OCI-LY7 (cell line): Measurements from ENCODE around the gene EPS15. TPM values are rescaled to one million over a fixed set of nuclear protein-coding genes. Genes with fewer than 3 reads are reported as not detected.

ENCODE experiments used
- BruUV-seq: library from RNA; stranded (reverse); fragments of 400-500 nt; replicated peaks from 2 replicates; lab custom pipeline; 2021; lab: Mats Ljungman, UMichigan
- CTCF ChIA-PET: fragments of 300-600 bp; sonication (Branson Sonifier 250); formaldehyde crosslinking; loops from one replicate; lab custom pipeline; 2022; ENCODE audit warnings: antibody characterized with exemption; ENCODE audit not compliant: unreplicated experiment; lab: Charles Lee
- POLR2A ChIA-PET: fragments of 300-600 bp; sonication (Branson Sonifier 250); formaldehyde crosslinking; loops from one replicate; lab custom pipeline; 2022; ENCODE audit warnings: antibody characterized with exemption; lab: Charles Lee
- DNase-seq: peaks from one replicate; pipeline ENCODE4 v3.0.0-alpha.2; 2015; ENCODE audit warnings: low spot score
- H2AFZ ChIP-seq: fragments of 200-600 bp; sonication (generic), shearing (Covaris generic); 2 replicates; pipeline ENCODE4 v1.6.1; 2014; ENCODE audit warnings: mild to moderate bottlenecking, antibody characterized with exemption, low read length, moderate library complexity
- H3K27ac ChIP-seq: fragments of 200-600 bp; sonication (generic); 2 replicates; pipeline ENCODE4 v1.5.1; 2014; ENCODE audit warnings: mixed run types, low read depth, mild to moderate bottlenecking, moderate library complexity, low read length, inconsistent platforms; ENCODE audit not compliant: poor library complexity, severe bottlenecking
- H3K36me3 ChIP-seq: fragments of 200-600 bp; sonication (generic); 2 replicates; pipeline ENCODE4 v1.6.1; 2014; ENCODE audit warnings: mild to moderate bottlenecking, antibody characterized with exemption, low read length, moderate library complexity, mixed read lengths; ENCODE audit not compliant: insufficient read depth
- H3K4me1 ChIP-seq: fragments of 200-600 bp; sonication (generic); 2 replicates; pipeline ENCODE4 v1.5.1; 2014; ENCODE audit warnings: mild to moderate bottlenecking, low read length; ENCODE audit not compliant: insufficient read depth, poor library complexity, severe bottlenecking
- H3K4me2 ChIP-seq: fragments of 200-600 bp; sonication (generic); 2 replicates; pipeline ENCODE4 v1.6.1; 2014; ENCODE audit warnings: mild to moderate bottlenecking, low read length
- H3K4me3 ChIP-seq: fragments of 200-600 bp; sonication (generic); 2 replicates; pipeline ENCODE4 v1.5.1; 2014; ENCODE audit warnings: mild to moderate bottlenecking, low read depth, low read length; ENCODE audit not compliant: poor library complexity, severe bottlenecking
- H3K79me2 ChIP-seq: fragments of 200-600 bp; sonication (generic); 2 replicates; pipeline ENCODE4 v1.6.1; 2016; ENCODE audit warnings: low read depth, mild to moderate bottlenecking, low read length, moderate library complexity, mixed read lengths; ENCODE audit not compliant: insufficient read depth
- H3K9me2 ChIP-seq: fragments of 200-600 bp; sonication (generic); 2 replicates; pipeline ENCODE4 v1.6.1; 2016; ENCODE audit warnings: mild to moderate bottlenecking, low read length, mixed read lengths; ENCODE audit not compliant: insufficient read depth
- H3K9me3 ChIP-seq: fragments of 200-600 bp; sonication (generic); 2 replicates; pipeline ENCODE4 v1.6.1; 2014; ENCODE audit warnings: mild to moderate bottlenecking, mixed run types, low read length, mixed read lengths
- H4K20me1 ChIP-seq: fragments of 200-600 bp; sonication (generic); 2 replicates; pipeline ENCODE4 v1.6.1; 2014; ENCODE audit warnings: mild to moderate bottlenecking, antibody characterized with exemption, low read length, moderate library complexity, mixed read lengths; ENCODE audit not compliant: insufficient read depth
- CTCF ChIP-seq: fragments of 200-600 bp; sonication (generic); conservative IDR thresholded peaks from 2 replicates; pipeline ENCODE4 v1.5.1; 2014; ENCODE audit warnings: mild to moderate bottlenecking, antibody characterized with exemption, low read length, moderate library complexity, mixed read lengths
- EZH2phosphoT487 ChIP-seq: fragments of 200-600 bp; sonication (generic); IDR thresholded peaks from 2 replicates; pipeline ENCODE4 v1.6.1; 2018; ENCODE audit warnings: low read depth, borderline replicate concordance, mild to moderate bottlenecking, mixed run types, antibody characterized with exemption, low read length, moderate library complexity, mixed read lengths
- intact Hi-C: fragments of 100-400 bp; cut with micrococcal nuclease; formaldehyde crosslinking; loops from one replicate; pipeline ENCODE4 v1.10.0; 2022; ENCODE audit not compliant: unreplicated experiment
- total RNA-seq, 2 experiments: library from RNA; depleted of rRNA in 1 of 2; stranded (reverse); fragments of >200 nt in 1 of 2; shearing (Covaris generic) in 1 of 2; gene quantifications; 2 replicates each; pipeline ENCODE4 v1.2.3, GENCODE V29; 2014 to 2022

EPS15 gene
- total RNA-seq, 2 experiments from 2014 or later, result 23.8 to 73.2 TPM

GRCh38 chr1:51342591-51343206 lies 176.4 kb downstream of the EPS15 start:
- Histone ChIP-seq H2AFZ (no peak overlapping the region), H3K9me2 (no peaks in the 10 kb centered on the region), H3K79me2 (no peaks in the 10 kb centered on the region), H3K4me2 (no peak overlapping the region), H3K27ac (no peak overlapping the region), H3K9me3 (no peaks in the 10 kb centered on the region), H3K4me1 (no peaks in the 10 kb centered on the region), H3K36me3 (no peaks in the 10 kb centered on the region), H4K20me1 (no peaks in the 10 kb centered on the region), H3K4me3 (no peak overlapping the region)
- BruUV-seq, result no TSS peak
- DNase-seq, result no peak
- ChIA-PET POLR2A (no interaction called here), CTCF (no interaction called here)
- no peak for TF ChIP-seq CTCF
- no peak for TF ChIP-seq EZH2phosphoT487
- intact Hi-C loops, result loop anchor here (2.0 to 10.0 kb wide), 2 partner anchors 192 to 432 kb away; no protein-coding TSS in a partner anchor

GRCh38 chr1:51341876-51342496 lies 177.1 kb downstream of the EPS15 start:
- Histone ChIP-seq H3K9me3 (no peaks in the 10 kb centered on the region), H3K4me1 (no peaks in the 10 kb centered on the region), H3K4me2 (no peak overlapping the region), H2AFZ (no peak overlapping the region), H3K79me2 (no peaks in the 10 kb centered on the region), H4K20me1 (no peaks in the 10 kb centered on the region), H3K4me3 (no peak overlapping the region), H3K9me2 (no peaks in the 10 kb centered on the region), H3K27ac (no peak overlapping the region), H3K36me3 (no peaks in the 10 kb centered on the region)
- BruUV-seq, result no TSS peak
- POLR2A ChIA-PET, result no interaction called here
- TF ChIP-seq CTCF (peak; percentile 67), EZH2phosphoT487 (no peak)
- peak; percentile 50 for DNase-seq
- intact Hi-C loops, result loop anchor here (2.0 to 10.0 kb wide), 2 partner anchors 193 to 433 kb away; no protein-coding TSS in a partner anchor
- CTCF ChIA-PET, result no interaction called here

GRCh38 chr1:51340380-51340779 lies 178.7 kb downstream of the EPS15 start:
- POLR2A ChIA-PET, result interaction anchor here (0.6 kb wide), 1 partner anchor 523 kb away, joined by 3 read pairs; no protein-coding TSS in a partner anchor
- no TSS peak for BruUV-seq
- DNase-seq, result no peak
- no peak overlapping the region for H3K4me2 ChIP-seq
- CTCF ChIA-PET, result no interaction called here
- no peaks in the 10 kb centered on the region for H3K9me2 ChIP-seq
- no peak for TF ChIP-seq EZH2phosphoT487
- no peak for TF ChIP-seq CTCF
- no peaks in the 10 kb centered on the region for H3K79me2 ChIP-seq
- intact Hi-C loops, result loop anchor here (10.0 kb wide), 1 partner anchor 434 kb away; no protein-coding TSS in a partner anchor
- H3K9me3 ChIP-seq, result no peaks in the 10 kb centered on the region
- H4K20me1 ChIP-seq, result no peaks in the 10 kb centered on the region
- no peak overlapping the region for H3K4me3 ChIP-seq
- no peaks in the 10 kb centered on the region for H3K4me1 ChIP-seq
- no peaks in the 10 kb centered on the region for H3K36me3 ChIP-seq
- H3K27ac ChIP-seq, result no peak overlapping the region
- no peak overlapping the region for H2AFZ ChIP-seq
